Ureter (tissue), 1 donor: ENCODE measurements around the gene CDS1. TPM values are rescaled to one million over a fixed set of nuclear protein-coding genes. Genes with fewer than 3 reads are reported as not detected.
"Not testable (repeated sequence)": the region's sequence is repeated elsewhere in the genome, so short reads cannot be mapped to it uniquely, and the experiment has no call there.

Experiments
- DNase-seq: peaks from one replicate; pipeline ENCODE4 v3.0.0-alpha.2; 2020; ENCODE audit warnings: low spot score
- total RNA-seq: library from RNA; stranded (reverse); gene quantifications from one replicate; pipeline ENCODE4 v1.2.4, GENCODE V29; 2023
- donor health status: DM: yes; HTN: yes; CAD: no.

CDS1 gene
- 17.9 TPM for total RNA-seq

DNA sequence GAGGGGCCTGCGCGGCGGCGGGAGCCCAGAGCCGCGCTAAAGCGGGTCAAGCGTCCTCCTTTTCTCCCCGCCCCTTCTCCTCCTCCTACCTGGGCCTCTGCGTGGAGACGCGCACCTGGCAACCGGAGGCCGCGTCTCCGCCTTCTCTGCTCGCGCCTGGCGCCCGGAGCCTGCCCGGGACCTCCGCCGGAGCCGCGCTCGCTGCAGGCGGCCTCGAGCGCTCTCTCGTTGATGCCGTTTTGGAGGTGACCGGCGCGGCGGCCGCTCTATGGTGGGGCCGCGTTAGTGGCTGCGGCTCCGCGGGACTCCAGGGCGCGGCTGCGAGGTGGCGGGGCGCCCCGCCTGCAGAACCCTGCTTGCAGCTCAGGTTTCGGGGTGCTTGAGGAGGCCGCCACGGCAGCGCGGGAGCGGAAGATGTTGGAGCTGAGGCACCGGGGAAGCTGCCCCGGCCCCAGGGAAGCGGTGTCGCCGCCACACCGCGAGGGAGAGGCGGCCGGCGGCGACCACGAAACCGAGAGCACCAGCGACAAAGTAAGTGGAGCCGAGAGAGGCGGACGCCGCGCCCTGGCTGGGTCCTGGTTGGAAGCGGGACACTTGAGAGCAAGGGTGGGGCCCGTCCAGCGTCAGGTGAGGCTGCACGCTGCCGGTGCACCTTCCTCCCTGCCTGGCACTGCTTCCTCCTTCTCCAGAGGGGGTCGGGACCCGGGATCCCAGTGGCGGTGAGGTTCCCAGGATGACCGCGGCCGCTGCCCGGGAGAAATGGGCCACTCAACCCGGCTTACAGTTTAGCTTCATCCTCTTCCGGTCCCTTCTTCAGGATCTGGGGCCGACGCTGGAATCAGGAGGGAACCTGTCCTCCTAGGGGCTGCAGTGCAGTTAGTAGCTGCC is at the start of gene CDS1:
Gene CDS1 (plus strand): TSS at position 140 of the 888 bp plus-strand sequence. CDS start 275 bp downstream, at position 415.
- DNase-seq: peak; percentile 50

DNA sequence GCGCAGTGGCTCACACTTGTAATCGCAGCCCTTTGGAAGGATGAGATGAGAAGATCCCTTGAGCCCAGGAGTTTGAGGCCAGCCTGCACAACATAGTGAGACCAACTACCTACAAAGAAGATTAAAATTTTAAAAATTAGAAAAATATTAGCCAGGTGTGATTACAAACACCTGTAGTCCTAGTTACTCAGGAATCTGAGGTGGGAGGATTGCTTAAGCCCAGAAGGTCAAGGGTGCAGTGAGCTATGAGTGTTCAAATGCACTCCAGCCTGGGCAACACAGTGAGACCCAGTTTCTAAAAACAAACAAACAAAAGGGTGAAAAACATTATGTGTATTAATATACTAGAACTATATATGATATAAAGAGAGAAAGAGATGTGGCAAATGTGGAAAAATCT is 47.0 kb upstream of the CDS1 start:
- no peak for DNase-seq

DNA sequence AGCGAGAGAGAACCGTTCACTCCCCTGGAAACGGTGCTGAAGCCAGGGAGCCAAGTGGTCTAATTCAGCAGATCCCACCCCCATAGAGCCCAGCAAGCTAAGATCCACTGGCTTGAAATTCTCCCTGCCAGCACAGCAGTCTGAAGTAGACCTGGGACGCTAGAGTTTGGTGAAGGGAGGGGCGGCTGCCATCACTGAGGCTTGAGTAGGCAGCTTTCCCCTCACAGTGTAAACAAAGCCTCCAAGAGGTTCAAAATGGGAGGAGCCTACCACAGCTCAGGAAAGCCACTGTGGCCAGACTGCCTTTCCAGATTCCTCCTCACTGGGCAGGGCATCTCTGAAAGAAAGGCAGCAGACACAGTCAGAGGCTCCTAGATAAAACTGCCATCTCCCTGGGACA is 37.8 kb upstream of the CDS1 start:
- DNase-seq: no peak

DNA sequence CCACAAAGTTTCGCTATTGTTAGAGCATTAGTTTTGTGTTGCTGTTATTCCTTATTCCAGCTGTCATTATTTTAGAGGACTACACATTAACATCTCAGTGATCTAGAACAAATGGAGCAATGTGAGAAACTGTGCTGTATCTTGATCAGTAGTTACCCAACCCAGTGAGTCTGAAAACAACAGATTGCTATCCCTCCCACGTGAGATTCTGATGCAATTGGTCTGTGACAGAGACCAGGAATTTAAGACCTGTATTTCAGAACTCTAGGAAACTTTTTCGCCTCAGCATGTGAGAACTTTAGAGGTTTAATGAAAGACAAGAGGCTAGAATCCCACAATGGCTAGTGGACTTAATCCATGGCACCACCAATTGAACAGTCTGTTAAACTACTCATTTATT is 35.7 kb upstream of the CDS1 start:
- no peak for DNase-seq

DNA sequence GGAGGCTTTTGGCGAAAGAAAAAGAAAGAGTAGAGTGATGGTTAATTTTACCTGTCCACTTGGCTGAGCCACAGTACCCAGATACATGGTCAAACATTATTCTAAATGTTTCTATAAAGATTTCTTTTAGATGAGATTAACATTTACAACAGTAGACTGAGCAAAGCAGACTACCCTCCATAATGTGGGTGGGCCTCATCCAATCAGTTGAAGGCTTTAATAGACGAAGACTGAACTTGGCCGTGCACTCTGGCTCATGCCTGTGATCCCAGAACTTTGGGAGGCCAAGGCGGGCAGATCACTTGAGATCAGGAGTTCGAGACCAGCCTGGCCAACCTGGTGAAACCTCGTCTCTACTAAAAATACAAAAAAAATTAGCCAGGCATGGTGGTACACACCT is 33.7 kb upstream of the CDS1 start:
- not testable (repeated sequence) for DNase-seq

DNA sequence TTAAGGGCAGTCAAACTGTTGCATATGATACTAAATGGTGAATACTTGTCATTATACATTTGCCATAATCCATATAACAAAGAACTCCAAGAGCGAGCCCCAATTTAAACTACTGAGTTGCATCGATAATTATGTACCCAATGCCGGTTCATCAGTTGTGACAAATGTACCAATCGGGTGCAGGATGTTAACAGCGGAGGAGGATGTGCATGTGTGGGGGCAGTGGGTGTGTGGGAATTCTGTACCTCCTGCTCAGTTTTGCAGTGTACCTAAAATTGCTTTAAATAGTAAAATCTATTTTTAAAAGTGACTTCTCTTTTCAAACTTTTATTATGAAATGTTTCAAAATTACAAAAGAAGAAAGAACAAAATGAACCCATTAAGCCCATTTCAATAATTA is 20.8 kb upstream of the CDS1 start:
- DNase-seq: no peak

DNA sequence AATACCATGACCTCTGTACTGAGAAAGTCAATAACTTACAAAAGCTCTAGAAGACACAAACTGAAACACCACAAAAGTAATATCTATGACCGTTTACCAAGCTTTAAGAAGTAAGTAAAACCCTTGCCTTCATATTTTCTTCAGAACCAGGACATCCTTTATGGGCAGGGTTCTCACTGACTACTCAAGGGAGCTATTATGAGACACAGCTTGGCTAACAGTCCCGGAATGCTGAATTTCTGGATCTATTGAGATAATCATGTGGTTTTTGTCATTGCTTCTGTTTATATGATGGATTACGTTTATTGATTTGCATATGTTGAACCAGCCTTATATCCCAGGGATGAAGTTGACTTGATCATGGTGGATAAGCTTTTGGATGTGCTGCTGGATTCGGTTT is 19.9 kb upstream of the CDS1 start:
- DNase-seq: no peak

DNA sequence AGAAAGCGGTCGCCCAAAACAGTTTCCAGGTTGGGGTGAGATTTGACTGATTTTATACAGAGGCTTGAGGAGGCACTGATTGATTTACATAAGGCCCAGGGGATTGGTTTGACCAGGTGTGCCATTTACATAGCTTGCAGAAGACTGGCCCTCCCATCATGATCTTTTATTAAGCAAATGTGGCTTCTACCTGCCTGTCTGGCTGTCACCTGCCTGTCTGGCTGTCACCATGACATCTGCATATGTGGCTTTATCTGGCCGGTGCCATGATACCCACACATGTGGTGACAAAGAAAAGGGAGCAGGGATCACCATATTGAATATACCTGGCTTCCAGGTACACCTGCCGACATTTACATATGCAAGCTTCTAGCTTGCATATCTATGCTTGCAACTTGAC is 17.0 kb upstream of the CDS1 start:
- no peak for DNase-seq

DNA sequence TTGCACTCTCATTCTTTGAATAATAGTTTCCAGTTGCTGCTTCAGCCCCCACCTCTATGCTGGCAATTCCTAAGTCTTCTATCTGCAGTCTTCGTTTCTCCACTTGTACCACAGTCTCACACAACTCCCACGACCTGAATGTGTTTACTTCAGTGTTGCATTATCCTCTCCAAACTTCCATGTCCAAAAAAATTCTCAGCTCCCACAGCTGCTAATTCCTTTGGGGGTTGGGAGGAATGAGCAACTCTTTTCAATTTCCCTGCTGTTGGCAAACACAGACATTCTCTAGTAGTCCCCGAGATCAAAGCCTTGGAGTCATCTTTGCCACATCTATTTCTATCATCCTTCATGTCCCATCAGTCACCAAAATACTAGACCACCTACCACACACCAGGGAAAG is 14.4 kb upstream of the CDS1 start:
- DNase-seq: no peak

DNA sequence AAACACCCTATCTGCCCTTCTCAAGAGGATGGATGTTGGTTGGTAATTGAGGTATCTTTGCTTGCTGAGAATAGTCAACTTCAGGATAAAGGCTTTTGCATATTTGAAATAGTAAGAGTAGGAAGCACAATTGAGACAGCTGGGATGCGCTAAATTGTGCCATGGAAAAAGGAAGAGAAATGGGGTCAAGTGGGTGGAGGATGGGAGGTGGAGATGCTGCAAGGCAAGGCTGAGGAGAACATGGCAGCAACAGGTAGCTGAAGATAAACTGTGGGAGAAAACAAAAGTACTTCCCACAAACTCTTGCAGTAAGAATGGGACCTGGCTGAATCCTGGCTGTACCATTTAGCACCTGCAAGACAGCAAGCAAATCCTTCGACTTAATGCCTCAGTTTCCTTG is 13.9 kb upstream of the CDS1 start:
- DNase-seq: no peak

DNA sequence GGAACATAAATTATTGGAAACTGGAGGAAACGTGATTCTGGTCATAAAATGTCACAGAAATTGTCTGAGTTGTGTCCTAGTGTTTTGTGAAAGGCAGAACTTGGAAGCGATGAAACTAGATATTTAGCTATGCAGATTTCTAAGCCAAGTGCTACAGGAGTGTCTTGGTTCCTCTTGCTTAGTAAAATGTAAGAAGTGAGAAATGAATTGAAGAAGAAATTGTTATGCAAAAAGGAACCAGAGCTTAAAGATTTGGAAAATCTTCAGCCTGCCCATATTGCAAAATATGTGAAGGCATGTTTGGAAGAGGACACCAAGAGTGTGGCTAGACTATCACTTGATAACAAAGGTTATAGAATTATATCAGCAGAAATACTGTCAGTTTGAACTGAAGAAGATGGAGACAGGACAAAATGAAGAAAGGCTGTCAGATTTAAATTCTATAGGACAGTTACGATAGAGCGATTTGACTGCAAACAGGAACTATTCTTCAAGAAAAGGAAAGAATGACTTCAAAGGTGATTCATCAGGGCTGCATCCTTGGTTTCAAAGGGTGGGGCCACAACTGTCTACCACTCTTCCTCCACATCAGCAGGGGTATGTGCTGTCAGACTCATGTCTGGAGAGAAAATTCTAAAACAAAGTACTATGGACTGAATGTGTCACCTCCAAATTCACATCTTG is 9.4 kb upstream of the CDS1 start:
- no peak for DNase-seq

DNA sequence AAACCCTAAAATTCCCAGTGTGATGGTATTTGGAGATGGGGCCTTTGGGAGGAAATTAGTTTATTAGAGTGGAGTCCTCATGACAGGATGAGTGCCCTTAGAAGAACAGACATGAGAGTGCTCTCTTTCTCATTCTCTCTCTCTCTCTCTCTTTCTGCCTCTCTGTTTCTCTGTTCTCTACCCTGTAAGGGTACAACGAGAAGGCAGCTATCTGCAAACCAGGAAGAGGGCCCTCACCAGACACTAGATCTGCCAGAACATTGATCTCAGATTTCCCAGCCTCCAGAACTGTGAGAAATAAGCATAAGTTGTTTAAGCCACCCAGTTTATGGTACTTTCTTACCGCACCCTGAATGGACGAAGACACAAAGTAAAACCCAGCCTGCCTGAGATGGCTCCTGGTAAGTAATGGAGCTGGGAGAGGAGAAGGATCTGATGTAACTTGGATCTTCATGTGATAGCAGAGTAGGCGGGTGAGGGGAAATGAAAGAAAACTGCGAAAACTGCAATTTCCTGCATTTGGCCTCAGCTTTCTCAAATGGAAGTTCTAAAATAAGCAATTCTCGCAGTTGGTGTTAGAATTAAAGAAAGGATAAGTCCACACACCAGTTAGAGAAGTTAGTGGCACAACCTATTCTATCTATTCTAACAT is 8.7 kb upstream of the CDS1 start:
- DNase-seq: no peak

DNA sequence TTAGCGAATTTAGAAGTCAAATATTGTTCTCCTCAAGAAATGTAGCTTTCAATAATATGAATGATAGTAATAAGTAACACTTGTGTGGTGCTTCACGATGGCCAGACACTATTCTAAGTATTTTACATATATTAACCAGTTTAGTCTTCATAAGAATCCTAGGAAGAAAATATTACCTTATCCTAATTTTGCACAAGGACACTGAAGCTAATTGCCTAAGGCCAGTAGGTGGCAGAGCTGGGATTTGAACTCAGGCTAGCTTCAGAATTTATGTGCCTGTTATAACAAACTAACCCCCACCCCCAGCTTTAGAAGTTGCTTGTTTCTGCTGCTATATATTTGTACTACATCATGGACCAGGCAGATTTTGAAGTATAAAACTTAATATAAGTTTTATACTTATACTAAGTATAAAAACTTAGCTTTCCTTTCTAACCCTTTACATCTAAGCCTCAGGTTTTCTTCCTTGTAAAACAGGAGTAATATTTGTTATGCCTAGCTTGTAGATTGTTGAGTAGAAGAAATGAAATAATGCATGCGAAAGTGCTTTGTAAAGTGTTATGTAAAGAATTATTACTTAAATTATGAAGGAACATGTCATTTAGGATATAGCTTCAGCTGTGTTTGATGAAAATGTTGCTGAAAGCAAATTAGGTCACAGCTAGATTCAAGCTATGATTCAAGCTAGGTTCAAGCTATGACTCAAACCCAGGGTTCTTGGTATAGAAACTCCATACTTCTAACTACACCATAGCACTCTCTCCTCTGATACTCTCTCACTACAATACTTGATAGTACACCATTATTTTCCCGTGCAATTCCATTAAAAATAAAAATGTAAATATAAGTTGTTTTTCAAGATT is 4.2 kb upstream of the CDS1 start:
- no peak for DNase-seq

DNA sequence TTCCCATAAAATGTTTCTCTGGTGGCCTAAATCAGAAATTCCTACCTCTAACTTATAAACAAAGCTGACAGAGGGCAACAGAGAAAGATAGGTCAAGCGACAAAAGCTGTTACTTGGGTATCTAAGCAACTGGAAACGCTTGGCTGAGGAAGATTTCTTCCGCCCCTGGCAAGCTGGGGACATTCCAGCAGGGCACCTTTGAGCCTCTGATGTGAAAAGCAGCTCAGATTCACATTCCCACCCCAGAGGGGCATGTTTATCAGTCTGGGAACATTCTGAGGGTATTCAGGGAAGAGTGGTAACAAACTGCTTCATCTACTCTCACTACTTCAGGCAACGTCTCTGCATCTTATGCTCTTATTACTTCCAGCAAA is 3.5 kb upstream of the CDS1 start:
- DNase-seq: no peak

DNA sequence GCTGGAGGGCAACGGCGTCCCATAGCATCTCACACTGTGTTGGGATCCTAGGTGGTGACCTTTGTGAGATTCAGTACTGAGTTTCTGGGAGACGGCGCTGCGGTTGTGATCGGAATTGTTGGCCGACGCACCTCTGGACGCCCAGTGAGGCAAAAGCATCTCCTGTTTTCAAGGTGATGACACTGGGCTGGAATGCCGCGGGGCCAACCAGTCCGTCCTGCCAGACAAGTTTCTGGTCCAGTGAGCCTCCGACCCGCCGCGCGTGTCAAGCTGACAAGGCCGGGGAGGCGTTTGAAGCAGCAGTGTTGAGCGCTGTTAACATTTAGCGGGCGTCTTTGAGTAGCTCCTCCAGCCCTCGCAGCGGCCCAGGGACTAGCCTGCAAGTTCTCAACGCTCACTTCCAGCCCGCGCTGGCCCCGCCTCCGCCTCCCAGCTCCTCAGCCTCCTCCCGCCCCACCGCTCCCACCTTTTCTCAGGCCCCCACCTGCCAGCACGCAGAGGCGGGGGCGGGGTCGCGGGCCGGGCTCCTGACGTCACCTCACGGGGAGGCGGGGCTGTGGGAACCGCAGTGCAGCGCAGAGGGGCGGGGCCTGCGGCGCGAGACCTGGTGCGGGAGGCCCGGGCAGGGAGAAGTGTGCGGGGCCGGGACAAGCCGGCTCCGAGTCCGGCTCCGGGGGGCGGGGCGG is 482 bp upstream of the CDS1 start:
- DNase-seq: peak; percentile 93

DNA sequence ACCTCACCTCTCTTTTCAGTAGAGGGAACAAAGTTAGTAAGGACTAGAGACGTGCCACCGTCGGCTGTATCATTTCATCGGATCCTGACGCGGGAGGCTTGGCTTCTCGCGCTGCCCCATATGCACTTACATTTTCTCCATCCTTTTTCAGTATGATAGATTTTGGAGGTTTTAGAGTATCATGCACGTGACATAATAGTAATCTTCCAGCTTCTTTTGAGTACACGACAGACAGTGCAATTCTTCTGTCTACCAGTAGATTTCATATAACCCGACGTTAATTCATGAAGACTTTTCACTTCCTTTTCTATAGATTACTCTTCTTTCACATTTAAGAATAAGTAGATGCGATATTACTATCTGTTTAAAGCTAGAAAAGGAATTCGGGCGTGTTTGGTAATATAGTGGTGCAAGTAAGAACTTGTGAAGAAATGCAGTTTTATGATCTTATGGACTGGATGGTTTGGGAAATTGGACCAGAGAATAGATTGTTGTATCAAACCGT is 1.0 kb downstream of the CDS1 start:
- no peak for DNase-seq

DNA sequence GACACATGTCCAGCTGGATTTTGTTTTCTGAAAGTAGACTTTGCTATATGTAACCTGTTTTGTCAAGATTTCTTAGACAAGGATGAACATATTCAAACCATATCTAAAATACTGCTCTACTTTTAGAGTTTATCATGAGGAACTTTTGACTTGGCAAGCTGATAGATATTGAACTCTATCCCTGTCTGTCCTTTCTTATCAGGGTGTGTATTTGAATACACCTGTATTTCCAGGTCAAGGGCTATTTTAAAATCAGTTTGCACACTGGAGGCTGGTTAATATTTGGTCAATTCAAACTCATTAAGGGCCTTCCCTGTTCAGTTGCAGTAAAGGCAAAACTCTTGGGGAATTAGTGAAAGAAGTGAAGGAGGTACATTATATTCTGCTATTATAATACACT is 2.3 kb downstream of the CDS1 start:
- DNase-seq: no peak

DNA sequence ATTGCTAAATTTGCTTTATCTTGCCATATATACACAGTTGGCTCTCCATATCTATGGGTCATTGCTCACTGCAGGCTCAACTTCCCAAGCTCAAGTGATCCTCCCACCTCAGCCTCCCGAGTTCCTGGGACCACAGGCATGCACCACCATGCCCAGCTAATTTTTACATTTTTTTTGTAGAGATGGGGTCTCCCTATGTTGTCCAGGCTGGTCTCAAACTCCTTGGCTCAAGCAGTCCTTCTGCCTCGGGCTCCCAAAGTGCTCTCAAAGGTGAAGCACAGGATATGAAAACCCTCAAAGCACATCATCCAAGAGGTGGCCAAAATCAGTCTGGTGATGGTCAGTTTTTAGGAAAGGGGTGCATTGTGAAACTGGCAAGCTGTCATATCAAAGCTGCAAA is 11.8 kb downstream of the CDS1 start:
- DNase-seq: no peak

DNA sequence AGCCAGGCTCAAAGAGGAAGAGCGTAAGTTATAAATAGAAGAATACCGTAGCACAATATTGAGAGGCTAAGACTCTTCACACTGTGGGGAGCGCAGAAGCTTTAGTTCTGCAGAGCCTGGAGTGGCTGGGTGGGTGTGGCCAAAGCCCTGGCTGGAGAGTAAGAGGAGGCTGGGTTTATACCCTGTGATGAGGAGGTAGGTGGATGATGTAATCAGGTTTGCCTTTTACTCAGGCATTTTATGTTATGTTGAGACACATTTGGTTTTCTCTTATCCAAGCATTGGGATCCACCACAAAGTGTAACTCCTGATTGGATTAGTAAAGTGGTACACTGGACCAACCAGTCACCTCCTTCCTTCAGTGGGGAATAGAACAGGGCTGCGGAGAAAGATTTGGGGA is 13.9 kb downstream of the CDS1 start:
- no peak for DNase-seq

DNA sequence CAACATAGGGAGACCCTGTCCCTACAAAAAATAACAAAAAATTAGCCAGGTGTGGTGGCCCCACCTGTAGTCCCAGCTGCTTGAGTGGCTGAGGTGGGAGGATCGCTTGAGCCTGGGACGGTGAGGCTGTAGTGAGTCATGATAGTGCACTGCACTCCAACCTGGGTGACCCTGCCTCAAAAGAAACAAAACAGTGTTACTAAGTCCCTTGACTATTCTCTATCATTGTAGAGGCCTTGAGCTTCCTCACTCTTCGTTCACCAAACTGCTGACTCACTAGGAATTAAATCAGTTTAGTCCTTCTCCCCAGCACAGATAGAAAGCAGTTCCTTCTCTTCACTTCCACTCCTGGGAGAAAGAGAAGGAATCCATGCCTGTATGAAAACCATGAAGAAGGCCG is 14.5 kb downstream of the CDS1 start:
- DNase-seq: no peak

DNA sequence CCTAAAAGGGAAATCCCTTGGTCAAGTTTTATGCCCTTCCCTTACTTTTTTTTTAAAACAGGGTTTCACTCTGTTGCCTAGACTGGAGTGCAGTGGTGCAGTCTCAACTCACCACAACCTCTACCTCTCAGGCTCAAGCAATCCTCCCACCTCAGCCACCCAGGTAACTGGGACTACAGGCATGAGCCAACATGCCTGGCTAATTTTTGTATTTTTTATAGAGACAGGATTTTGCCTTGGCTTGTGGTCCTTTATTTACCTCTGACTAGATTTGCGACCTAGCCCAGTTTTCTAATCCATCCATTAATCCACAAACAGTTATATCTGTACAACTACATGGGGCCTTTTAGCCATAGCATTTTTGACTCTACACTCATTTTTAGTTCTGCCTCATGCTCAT is 23.7 kb downstream of the CDS1 start:
- DNase-seq: no peak
